WTC11 (cell line): ENCODE data around the gene GPC2.

ENCODE experiments used
- CTCF ChIP-seq: fragments of 200-600 bp; IDR thresholded peaks from 2 replicates; pipeline ENCODE4 v1.8.0; 2022; ENCODE audit warnings: antibody characterized with exemption
- RELA ChIP-seq: sonication (generic); formaldehyde crosslinking; IDR thresholded peaks from 2 replicates; pipeline ENCODE4 v1.8.1; 2022; ENCODE audit warnings: missing genetic modification reagents, mild to moderate bottlenecking, borderline replicate concordance
- ZNF263 ChIP-seq: sonication (generic); formaldehyde crosslinking; IDR thresholded peaks from 2 replicates; pipeline ENCODE4 v1.8.1; 2022; ENCODE audit warnings: low read depth, mild to moderate bottlenecking, moderate library complexity, missing genetic modification reagents

- no peak for TF ChIP-seq CTCF
- no peak for TF ChIP-seq ZNF263 (CRISPR knock-in tag)
- no peak for TF ChIP-seq RELA
Observed at GRCh38 chr7:100192969-100193368, 15.8 kb upstream of the GPC2 start.
